ENCODE measurements around the gene FAM187B.
"Not testable (repeated sequence)": the region's sequence is repeated elsewhere in the genome, so short reads cannot be mapped to it uniquely, and the experiment has no call there.

The FAM187B gene

DNA sequence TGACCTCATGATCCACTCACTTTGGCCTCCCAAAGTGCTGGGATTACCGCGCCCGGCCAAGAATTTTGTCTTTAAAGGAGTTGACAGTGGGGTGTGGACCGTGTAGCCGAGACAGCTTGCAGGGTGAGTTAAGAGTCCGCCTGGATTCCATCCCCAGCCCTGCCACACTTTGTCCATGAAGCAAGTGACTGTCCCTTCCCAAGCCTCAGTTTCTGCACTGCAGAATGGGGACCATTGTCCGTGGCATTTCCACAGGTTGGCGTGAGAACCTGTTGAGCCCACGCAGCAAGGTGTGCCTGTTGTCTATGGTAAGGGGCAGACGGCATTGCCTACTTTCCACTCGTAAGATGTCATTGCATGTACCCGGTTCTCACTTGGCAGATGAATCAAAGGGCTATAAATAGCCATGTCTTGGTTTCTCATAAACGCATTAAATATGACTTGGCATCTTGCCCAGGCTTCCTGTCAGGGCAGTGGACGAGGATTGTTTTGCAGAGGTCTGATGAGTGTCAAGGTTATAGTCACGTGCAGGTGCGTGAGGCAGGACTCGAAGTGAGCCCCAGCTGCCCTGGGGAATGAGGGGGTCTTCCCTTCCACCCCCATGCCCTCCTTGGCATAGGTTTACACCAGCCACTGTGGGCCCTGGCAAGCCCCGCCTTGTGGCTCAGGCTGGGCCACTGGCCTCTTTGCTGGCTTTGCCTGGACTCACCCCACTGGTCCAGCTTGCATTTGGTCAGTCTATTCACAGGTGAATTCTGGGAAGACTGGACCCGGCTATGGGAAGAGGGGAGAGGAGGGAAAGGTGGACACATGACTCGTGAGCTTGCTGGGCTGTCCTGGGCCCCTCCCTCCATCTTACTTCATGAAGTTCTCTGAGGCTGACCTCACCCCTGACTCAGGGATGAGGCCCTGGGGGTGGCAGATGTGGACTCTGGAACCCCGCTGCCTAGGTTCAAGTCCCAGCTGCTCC, 14.6 kb downstream of the FAM187B start:
- DNase-seq (ENCODE audit: low read depth, low spot score): no peak

GRCh38 chr19:35212241-35212640, 16.3 kb downstream of the FAM187B start:
- no peak for DNase-seq (ENCODE audit: low read depth, low spot score)

GRCh38 chr19:35211545-35212230, 16.9 kb downstream of the FAM187B start:
- DNase-seq (ENCODE audit: low read depth, low spot score): no peak

- DNase-seq (ENCODE audit: low read depth, low spot score): no peak
Observed at GRCh38 chr19:35209646-35210045, 18.9 kb downstream of the FAM187B start.

- no peak for DNase-seq (ENCODE audit: low read depth, low spot score)
Observed at GRCh38 chr19:35208121-35208520, 20.4 kb downstream of the FAM187B start.

DNA sequence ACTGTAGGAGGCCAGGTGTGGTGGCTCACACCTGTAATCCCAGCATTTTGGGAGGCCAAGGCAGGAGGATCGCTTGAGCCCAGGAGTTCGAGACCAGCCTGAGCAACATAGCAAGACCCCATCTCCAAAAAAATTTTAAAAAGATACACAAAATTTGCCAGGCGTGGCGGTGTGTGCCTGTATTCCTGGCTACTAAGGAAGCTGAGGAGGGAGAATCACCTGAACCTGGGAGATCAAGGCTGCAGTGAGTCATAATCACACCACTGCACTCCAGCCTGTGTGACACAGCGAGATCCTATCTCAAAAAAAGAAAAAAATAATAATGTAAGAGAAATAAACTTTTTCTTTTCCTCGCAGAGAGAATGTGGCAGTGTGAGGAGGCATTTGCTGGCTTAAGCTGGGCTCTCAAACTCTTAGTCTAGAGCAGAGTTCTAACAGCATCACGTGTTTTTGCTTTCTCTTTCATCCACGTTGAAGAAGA, 21.1 kb downstream of the FAM187B start:
- DNase-seq (ENCODE audit: low read depth, low spot score): no peak

- DNase-seq (ENCODE audit: low read depth, low spot score): no peak
Observed at GRCh38 chr19:35206855-35207254, 21.7 kb downstream of the FAM187B start.

- DNase-seq (ENCODE audit: low read depth, low spot score): no peak
Observed at GRCh38 chr19:35206379-35206778, 22.2 kb downstream of the FAM187B start.

GRCh38 chr19:35205733-35206323, 22.7 kb downstream of the FAM187B start:
- DNase-seq (ENCODE audit: low read depth, low spot score): no peak

DNA sequence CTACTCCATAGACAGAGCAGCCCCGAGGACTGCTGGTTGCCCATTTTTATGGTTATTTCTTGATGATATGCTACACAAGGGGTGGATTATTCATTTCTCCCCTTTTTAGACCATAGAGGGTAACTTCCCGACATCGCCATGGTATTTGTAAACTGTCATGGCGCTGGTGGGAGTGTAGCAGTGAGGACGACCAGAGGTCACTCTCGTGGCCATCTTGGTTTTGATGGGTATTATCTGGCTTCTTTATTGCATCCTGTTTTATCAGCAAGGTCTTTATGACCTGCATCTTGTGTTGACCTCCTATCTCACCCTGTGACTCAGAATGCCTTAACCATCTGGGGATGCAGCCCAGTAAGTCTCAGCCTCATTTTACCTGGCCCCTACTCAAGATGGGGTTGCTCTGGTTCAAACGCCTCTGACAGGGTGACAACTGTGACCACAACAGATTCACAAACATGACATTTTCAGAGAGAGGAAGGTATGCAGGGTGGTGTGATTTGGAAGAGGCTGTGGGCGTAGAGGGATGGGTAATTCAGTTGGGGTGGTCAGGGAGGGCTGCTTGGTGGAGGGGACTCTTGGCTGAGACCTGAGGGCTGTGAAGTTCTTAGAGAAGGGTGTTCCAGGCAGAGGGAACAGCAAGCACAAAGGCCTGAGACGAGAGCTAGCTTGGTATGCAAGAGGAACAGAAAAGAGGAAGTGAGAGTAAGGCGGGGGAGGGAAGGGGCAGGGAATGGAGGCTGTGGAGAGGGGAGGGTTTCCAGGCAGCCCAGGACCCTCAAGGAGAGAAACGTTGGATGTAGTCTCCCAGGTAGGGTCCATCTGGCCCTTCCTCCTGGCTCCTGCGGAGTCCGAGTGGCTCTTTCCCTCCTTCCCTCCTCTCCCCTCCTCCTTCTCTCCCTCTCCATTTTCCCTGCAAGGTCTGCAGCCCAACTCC, 23.5 kb downstream of the FAM187B start:
- no peak for DNase-seq (ENCODE audit: low read depth, low spot score)

- DNase-seq (ENCODE audit: low read depth, low spot score): no peak
Observed at GRCh38 chr19:35202722-35203688, 25.5 kb downstream of the FAM187B start.

DNA sequence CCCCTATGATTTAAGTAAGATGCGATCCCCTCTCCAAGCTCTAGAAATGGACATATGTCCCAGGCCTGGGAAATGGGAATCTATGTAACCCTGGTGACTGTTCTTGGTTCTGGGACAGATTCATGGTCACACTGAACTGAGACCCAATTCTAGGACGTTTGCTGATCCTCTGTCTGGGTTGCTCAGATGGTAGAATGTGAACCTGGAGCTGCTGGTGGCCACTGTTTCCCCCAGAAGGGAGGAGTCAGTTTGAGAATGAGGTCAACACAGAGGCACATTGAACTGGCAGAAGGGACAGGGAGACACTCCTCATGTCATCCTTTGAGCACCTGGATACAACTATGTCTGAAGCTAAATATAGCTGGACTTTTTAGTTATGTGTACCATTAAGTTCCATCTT, 29.1 kb downstream of the FAM187B start:
- DNase-seq (ENCODE audit: low read depth, low spot score): no peak

- DNase-seq (ENCODE audit: low read depth, low spot score): not testable (repeated sequence)
Observed at GRCh38 chr19:35196861-35197260, 31.7 kb downstream of the FAM187B start.

GRCh38 chr19:35195830-35196229, 32.7 kb downstream of the FAM187B start:
- DNase-seq (ENCODE audit: low read depth, low spot score): no peak

DNA sequence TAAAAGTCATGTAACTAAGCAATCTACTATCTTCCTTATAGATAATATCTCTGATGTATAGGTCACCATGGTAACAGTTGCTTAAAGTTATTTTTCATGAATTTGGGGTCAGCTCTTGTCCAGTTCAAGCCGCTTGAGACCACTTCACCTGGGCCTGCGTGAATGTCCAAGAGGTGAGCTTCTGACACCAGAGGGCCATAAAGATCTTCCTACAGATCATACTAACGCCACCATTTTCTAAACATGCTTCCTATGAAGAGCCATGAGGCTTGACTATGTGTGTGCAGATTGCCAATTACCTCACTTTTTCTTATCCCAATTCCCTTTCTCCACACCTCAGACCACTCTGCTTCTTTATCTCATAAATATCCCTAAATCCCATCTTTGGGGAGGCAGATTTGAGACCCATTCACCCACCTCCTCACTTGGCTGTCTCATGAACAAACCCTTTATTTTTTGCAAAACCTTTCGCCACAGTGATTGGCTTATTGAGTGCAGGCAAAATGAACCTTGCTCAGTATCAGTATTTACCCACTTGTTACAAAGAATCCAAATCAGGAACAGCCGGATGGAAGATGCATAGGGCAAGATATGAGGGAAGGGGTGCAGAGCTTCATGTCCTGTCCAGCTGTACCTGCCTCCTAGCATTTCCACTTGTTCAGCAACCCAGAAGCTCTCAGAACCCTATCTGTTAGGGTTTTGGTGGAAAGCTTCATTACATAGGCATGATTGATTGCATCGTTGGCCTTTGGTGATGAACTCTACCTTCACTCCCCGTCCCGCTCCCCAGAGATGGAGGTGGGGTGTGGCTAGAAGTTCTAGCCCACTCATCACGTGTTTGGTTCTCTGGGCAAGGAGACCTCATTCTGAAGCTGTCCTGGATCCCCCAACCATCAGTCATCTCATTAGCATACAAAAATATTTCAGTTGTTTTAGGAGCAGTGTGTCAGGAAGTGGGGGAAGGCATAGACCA, 34.2 kb downstream of the FAM187B start:
- no peak for DNase-seq (ENCODE audit: low read depth, low spot score)

DNA sequence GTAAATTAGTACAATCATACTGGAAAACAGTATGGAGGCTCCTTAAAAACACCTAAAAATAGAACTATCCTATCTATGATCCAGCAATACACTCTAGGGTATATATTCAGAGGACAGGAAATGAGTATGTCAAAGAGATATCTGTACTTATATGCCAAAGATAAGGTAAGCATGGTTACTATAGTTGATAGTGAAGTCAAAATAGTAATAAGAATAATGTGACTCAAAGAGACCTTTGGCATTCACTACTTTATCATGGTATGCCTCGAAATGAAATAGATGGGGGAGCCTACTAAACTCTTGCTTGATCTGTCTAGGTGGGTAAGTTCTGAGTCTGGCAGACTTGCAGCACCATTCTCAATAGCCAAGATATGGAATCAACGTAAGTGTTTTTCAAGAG, 43.7 kb downstream of the FAM187B start:
- DNase-seq (ENCODE audit: low read depth, low spot score): no peak

GRCh38 chr19:35184267-35184666, 44.3 kb downstream of the FAM187B start:
- DNase-seq (ENCODE audit: low read depth, low spot score): no peak

DNA sequence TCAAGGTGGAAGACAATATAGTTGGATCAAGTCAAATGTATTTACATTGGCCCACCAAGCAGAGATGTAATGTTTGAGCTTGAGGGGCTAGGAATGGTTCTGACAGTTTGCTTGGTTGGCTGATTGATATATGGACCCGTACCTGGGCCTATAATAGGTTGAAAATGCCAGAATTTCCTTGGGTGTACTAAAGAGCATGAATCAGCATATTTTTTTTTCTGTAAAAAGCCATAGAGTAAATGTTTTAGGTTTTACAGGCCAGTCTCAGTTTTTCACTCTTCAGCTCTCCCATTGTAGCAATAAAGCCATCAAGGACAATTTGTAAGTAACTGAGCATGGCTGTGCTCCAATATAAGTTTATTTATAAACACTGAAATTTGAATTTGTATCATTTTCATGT, 47.2 kb downstream of the FAM187B start:
- no peak for DNase-seq (ENCODE audit: low read depth, low spot score)

- DNase-seq (ENCODE audit: low read depth, low spot score): no peak
Observed at GRCh38 chr19:35179830-35180229, 48.7 kb downstream of the FAM187B start.
